Measurements from ENCODE around the gene CYP27B1.

CYP27B1 gene

DNA sequence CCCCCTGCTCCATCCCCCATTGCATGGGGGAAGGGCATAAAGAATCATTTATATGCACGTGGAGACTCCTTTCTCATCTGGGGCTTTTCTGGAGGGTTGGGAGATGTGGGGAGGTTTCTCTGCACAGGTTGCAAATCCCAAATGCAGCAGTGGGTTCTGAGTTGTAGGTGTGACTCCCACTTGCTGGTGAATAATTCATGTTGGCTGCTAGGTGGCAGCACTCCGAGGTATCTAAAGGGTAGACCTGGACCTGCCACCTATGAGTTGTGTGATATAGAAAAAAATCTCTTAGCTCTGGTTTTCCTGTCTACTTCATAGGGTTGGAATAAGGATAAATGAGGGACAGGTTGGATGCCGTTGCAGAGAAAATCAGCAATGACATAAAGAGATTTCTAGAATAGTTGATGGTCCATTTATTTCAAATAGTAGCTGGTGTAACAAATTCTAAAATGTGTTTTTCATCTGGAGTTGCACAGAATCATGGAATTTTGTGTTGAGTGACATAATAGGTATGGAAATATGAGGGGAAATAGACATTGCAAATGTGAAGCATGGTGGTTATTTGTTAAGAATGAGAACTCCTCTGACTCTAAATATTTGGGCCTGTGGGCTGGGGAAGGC, 7.4 kb downstream of the CYP27B1 start:
- H3K27ac ChIP-seq, result no peak overlapping the region
- TF ChIP-seq ZFX (IDR thresholded peaks at IDR 0.05), result no peak
- TF ChIP-seq, protein P1, sequence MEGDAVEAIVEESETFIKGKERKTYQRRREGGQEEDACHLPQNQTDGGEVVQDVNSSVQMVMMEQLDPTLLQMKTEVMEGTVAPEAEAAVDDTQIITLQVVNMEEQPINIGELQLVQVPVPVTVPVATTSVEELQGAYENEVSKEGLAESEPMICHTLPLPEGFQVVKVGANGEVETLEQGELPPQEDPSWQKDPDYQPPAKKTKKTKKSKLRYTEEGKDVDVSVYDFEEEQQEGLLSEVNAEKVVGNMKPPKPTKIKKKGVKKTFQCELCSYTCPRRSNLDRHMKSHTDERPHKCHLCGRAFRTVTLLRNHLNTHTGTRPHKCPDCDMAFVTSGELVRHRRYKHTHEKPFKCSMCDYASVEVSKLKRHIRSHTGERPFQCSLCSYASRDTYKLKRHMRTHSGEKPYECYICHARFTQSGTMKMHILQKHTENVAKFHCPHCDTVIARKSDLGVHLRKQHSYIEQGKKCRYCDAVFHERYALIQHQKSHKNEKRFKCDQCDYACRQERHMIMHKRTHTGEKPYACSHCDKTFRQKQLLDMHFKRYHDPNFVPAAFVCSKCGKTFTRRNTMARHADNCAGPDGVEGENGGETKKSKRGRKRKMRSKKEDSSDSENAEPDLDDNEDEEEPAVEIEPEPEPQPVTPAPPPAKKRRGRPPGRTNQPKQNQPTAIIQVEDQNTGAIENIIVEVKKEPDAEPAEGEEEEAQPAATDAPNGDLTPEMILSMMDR (conservative IDR thresholded peaks at IDR 0.05), result peak; percentile 81

DNA sequence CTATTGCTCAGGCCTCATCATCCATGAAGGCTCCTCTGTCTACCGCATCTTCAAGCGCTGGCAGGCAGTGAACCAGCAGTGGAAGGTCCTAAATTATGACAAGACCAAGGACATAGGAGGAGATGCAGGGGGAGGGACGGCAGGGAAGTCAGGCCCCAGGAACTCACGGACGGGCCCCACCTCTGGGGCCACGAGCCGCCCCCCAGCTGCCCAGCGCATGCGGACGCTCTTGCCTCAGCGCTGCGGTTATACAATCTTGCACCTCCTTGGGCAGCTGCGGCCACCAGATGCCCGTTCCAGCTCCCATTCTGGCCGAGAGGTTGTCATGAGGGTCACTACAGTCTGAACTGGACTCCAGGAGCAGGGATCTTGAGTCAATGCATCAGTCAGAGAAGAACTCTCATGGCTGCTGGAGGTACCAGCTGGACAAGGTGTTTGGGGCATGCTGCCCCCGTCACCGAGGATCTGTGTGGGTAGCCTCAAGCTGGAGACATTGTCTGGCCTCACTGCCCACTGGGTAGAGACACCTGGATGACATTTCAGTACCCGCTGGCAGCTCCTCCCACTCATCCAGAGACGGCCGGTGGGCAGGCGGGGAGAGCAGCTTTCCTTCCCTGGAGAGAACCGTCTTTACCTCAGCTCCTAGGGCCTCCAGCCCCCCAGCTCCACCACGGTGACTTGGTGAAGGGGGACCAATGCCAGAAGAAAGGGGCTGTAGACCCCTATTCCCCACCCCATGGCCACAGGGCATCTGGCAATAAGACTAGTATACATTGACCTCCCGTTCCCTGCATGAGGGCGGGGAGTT, 8.1 kb downstream of the CYP27B1 start:
- H3K27ac ChIP-seq, result no peak overlapping the region
- no peak for TF ChIP-seq ZFX (IDR thresholded peaks at IDR 0.05)
- TF ChIP-seq, protein P1 (conservative IDR thresholded peaks at IDR 0.05), result no peak

DNA sequence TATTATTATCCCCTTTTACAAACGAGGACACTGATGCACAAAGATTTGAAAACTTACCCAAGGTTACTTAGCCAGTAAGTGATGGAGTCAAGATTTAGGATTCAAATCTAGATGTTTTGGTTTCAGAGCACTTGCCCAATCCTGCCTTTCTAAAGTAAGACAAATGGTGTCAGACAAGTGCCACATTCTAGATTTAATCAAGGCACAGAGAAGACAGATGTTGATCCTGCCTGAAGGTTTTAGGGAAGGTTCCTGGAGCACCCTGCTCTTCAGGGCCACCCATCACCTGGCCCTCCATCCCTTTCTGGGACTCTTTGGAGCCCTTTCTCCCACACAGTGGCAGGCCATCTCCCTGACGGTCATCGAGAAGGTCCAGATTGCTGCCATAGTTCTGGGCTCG, 9.1 kb downstream of the CYP27B1 start:
- TF ChIP-seq, protein P1 (conservative IDR thresholded peaks at IDR 0.05), result no peak
- TF ChIP-seq ZFX (IDR thresholded peaks at IDR 0.05), result no peak
- no peak overlapping the region for H3K27ac ChIP-seq

DNA sequence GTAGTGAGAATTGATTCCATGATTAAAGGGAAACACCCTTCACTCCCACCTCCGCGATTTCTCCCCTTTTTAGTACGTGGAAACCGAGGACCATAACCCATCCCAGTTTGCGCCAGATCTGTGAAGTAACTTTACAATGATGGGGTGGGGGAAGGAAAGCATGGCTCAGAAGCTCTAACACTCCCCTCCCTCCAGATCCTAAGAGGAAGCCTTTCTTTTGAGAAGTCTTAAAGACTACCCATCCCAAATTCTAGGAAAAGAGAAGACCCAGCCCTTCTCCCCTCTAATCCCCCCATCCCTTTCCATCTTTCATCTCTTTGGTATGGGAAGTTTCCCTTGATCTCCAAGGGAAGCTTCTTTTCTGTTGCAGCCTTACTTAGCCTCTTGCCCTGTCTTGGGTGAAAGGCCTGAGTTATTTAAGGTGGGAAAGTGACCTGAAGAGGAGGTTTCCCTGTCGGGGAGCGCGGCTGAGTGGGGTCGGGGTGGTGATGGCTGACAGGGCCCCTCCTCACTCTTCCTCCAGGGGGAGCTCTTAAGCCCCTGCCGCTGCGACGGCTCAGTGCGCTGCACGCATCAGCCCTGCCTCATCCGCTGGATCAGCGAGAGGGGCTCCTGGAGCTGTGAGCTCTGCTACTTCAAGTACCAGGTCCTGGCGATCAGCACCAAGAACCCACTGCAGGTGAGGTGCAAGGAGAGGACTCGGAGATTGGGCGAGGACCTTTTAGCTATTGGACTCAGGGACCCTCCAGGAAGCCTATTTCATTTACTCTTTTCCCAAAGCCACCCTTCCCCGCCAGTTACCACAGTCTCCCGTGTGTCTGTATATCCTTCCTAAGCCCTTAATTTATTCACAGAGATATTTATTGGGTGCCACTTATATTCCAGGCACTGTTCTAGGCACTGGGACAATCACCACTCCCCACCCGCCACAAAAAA, 10.2 kb downstream of the CYP27B1 start:
- H3K27ac ChIP-seq, result no peak overlapping the region
- TF ChIP-seq, protein P1 (conservative IDR thresholded peaks at IDR 0.05), result peak; percentile 61
- no peak for TF ChIP-seq ZFX (IDR thresholded peaks at IDR 0.05)

DNA sequence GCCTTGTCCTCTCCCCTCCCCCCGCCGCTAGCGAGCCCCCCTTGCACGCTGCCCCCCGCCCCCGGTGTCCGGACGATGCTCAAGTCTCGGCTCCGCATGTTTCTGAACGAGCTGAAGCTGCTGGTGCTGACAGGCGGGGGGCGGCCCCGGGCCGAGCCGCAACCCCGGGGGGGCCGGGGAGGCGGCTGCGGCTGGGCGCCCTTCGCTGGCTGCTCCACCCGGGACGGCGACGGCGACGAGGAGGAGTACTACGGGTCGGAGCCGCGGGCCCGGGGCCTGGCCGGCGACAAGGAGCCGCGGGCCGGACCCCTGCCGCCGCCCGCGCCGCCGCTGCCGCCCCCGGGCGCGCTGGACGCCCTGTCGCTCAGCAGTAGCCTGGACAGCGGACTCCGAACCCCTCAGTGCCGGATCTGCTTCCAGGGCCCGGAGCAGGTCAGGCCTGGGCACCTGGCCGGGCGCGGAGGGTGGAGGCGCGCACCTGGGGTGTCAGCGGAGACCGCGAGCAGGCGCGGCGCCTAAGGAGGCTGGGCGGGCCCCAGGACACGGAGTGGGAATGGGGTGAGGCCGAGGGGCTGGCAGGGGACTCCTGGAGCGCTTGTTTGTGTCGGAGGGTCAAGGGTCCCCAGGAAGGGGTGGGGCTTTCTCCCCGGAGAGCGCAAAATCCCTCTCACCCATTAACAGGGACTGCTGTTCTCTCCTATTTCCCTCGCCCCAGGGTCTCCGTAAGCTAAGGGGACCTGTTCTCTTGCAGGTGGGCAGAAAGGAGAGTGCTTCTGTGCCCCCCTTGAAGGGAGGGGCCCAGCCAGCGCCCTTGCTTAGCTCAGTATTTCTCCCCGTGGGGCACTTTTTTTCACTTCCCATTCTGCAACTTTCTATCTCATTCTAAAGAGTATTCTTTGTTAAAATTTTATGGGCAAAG, 11.2 kb downstream of the CYP27B1 start:
- peak; percentile 29; the same call in 1 of the 2 replicates for TF ChIP-seq ZFX (IDR thresholded peaks at IDR 0.05)
- TF ChIP-seq, protein P1 (conservative IDR thresholded peaks at IDR 0.05), result no peak
- H3K27ac ChIP-seq, result peak overlapping the region; percentile 34; the same call in 1 of the 2 replicates

DNA sequence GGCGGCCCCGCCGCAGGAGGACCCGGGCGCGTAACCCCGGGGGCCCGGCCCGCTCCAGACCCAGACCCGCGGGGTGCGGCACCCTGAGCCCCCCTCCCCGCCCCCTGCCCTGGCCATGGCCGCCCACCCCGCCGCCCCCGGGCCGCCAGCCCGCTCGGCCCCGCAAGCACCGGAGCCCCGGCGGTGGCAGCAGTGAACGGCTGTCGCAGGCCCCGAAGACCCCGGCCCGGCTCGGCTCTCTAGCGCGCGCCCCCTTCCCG, 11.8 kb downstream of the CYP27B1 start:
- H3K27ac ChIP-seq, result peak overlapping the region; percentile 34; the same call in 1 of the 2 replicates
- TF ChIP-seq, protein P1 (conservative IDR thresholded peaks at IDR 0.05), result no peak
- no peak for TF ChIP-seq ZFX (IDR thresholded peaks at IDR 0.05)
